HG03575 (cell line): ENCODE measurements around the gene SERP2.

Experiments used
- ATAC-seq: cut with Tn5 transposase; IDR thresholded peaks from one replicate; pipeline ENCODE4 v1.9.1; 2021; ENCODE audit not compliant: unreplicated experiment, insufficient number of reproducible peaks, low FRiP score; ENCODE audit errors: extremely low read depth

SERP2 gene

GRCh38 chr13:44403461-44404056 is 29.9 kb downstream of the SERP2 start:
- ATAC-seq, result no peak

GRCh38 chr13:44404261-44405132 is 30.9 kb downstream of the SERP2 start:
- ATAC-seq, result no peak

- ATAC-seq, result no peak
Observed at GRCh38 chr13:44406617-44407016, 33.0 kb downstream of the SERP2 start.

- no peak for ATAC-seq
Observed at GRCh38 chr13:44407379-44407778, 33.8 kb downstream of the SERP2 start.

- no peak for ATAC-seq
Observed at GRCh38 chr13:44407891-44408290, 34.3 kb downstream of the SERP2 start.

GRCh38 chr13:44409595-44409994 is 36.0 kb downstream of the SERP2 start:
- ATAC-seq, result no peak

GRCh38 chr13:44410328-44410859 is 36.8 kb downstream of the SERP2 start:
- ATAC-seq, result no peak

GRCh38 chr13:44411841-44412240 is 38.2 kb downstream of the SERP2 start:
- no peak for ATAC-seq

- no peak for ATAC-seq
Observed at GRCh38 chr13:44412346-44412935, 38.8 kb downstream of the SERP2 start.

GRCh38 chr13:44413095-44413494 is 39.5 kb downstream of the SERP2 start:
- ATAC-seq, result no peak

GRCh38 chr13:44414716-44415115 is 41.1 kb downstream of the SERP2 start:
- ATAC-seq, result no peak

- no peak for ATAC-seq
Observed at GRCh38 chr13:44415815-44416214, 42.2 kb downstream of the SERP2 start.

- no peak for ATAC-seq
Observed at GRCh38 chr13:44416301-44416700, 42.7 kb downstream of the SERP2 start.

GRCh38 chr13:44416744-44417143 is 43.1 kb downstream of the SERP2 start:
- ATAC-seq, result no peak

- no peak for ATAC-seq
Observed at GRCh38 chr13:44417446-44417845, 43.8 kb downstream of the SERP2 start.

GRCh38 chr13:44417876-44418275 is 44.3 kb downstream of the SERP2 start:
- ATAC-seq, result no peak

- no peak for ATAC-seq
Observed at GRCh38 chr13:44420376-44421220, 47.0 kb downstream of the SERP2 start.

GRCh38 chr13:44421853-44422525 is 48.4 kb downstream of the SERP2 start:
- ATAC-seq, result no peak
